HCT116 (cell line): ENCODE data around the gene ENKD1.

Experiments used
- RAD21 ChIP-seq: IDR thresholded peaks from 2 replicates; pipeline ENCODE4 v1.6.1; 2012; ENCODE audit warnings: low read depth, mild to moderate bottlenecking
- SIN3A ChIP-seq: IDR thresholded peaks from 2 replicates; pipeline ENCODE4 v1.6.1; 2012; ENCODE audit warnings: low read depth
- TF ChIP-seq, protein P1 (sequence below), 3 experiments: fragments of 200-600 bp in 1 of 3; sonication (generic) in 1 of 3; IDR thresholded peaks in 2 of 3; conservative IDR thresholded peaks in 1 of 3; 2 replicates each; pipeline ENCODE4 v1.5.1; 2012 to 2017; ENCODE audit warnings: low read depth in 2 of 3, low read length in 2 of 3, antibody characterized with exemption in 1 of 3, borderline replicate concordance in 1 of 3, control low read depth in 1 of 3, mild to moderate bottlenecking in 1 of 3, mixed read lengths in 1 of 3, mixed run types in 1 of 3, moderate library complexity in 1 of 3; ENCODE audit not compliant: insufficient read depth in 1 of 3

DNA sequence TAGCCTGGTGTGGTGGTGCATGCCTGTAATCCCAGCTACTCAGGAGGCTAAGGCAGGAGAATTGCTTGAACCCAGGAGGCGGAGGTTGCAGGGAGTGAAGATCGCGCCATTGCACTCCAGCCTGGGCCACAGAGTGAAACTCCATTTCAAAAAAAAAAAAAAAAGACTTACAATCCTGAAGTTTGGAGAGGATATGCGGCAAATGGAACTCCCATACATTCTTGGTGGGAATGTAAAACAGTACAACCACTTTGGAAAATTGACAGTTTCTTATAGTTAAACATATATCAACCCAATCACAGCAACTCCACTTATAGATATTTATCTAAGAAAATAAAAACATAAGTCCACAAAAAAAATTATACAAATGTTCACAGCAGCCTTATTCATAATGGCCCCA is 40.7 kb upstream of the ENKD1 start:
- no peak for TF ChIP-seq SIN3A
- TF ChIP-seq, protein P1, sequence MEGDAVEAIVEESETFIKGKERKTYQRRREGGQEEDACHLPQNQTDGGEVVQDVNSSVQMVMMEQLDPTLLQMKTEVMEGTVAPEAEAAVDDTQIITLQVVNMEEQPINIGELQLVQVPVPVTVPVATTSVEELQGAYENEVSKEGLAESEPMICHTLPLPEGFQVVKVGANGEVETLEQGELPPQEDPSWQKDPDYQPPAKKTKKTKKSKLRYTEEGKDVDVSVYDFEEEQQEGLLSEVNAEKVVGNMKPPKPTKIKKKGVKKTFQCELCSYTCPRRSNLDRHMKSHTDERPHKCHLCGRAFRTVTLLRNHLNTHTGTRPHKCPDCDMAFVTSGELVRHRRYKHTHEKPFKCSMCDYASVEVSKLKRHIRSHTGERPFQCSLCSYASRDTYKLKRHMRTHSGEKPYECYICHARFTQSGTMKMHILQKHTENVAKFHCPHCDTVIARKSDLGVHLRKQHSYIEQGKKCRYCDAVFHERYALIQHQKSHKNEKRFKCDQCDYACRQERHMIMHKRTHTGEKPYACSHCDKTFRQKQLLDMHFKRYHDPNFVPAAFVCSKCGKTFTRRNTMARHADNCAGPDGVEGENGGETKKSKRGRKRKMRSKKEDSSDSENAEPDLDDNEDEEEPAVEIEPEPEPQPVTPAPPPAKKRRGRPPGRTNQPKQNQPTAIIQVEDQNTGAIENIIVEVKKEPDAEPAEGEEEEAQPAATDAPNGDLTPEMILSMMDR (IDR thresholded peaks at IDR 0.05 in 2 of 3, conservative IDR thresholded peaks at IDR 0.05 in 1 of 3; ENCODE audit: borderline replicate concordance in 1 of 3, insufficient read depth in 1 of 3, low read depth in 2 of 3, low read length in 2 of 3) = no peak
- no peak for TF ChIP-seq RAD21
